Panc1 (cell line): Measurements from ENCODE around the gene HUS1B. TPM values are rescaled to one million over a fixed set of nuclear protein-coding genes. Genes with fewer than 3 reads are reported as not detected.

Experiments
- ATAC-seq: fragments of 200-7000 bp; cut with Tn5 transposase; 2 replicates; pipeline ENCODE4 v1.9.1; 2020; ENCODE audit warnings: mild to moderate bottlenecking, moderate library complexity
- BruUV-seq: library from RNA; stranded (reverse); fragments of 400-500 nt; replicated peaks from 2 replicates; lab custom pipeline; 2021; lab: Mats Ljungman, UMichigan
- CTCF ChIA-PET: fragments of 300-600 bp; sonication (Branson Sonifier 250); formaldehyde crosslinking; loops from one replicate; lab custom pipeline; 2022; ENCODE audit warnings: antibody characterized with exemption; lab: Charles Lee
- POLR2A ChIA-PET: fragments of 300-600 bp; sonication (Branson Sonifier 250); formaldehyde crosslinking; loops from one replicate; lab custom pipeline; 2022; ENCODE audit warnings: antibody characterized with exemption; lab: Charles Lee
- DNase-seq: peaks from one replicate; pipeline ENCODE4 v3.0.0-alpha.2; 2010; ENCODE audit warnings: low read depth, low spot score
- H3K27ac ChIP-seq: 2 replicates; pipeline ENCODE4 v1.5.1; 2011; ENCODE audit warnings: mild to moderate bottlenecking, low read length, inconsistent platforms
- H3K27me3 ChIP-seq: fragments of 200-500 bp; sonication (Bioruptor generic); 2 replicates; pipeline ENCODE4 v1.6.0; 2014; ENCODE audit warnings: low read length, inconsistent platforms; ENCODE audit not compliant: control insufficient read depth, insufficient read depth
- H3K36me3 ChIP-seq: fragments of 200-500 bp; sonication (Bioruptor generic); 2 replicates; pipeline ENCODE4 v1.5.1; 2014; ENCODE audit warnings: inconsistent platforms, mild to moderate bottlenecking, low read length, moderate library complexity; ENCODE audit not compliant: control insufficient read depth, insufficient read depth
- H3K4me1 ChIP-seq: 2 replicates; pipeline ENCODE4 v1.5.1; 2011; ENCODE audit warnings: inconsistent platforms, mild to moderate bottlenecking, low read length, moderate library complexity; ENCODE audit not compliant: control insufficient read depth, insufficient read depth
- H3K4me3 ChIP-seq, 2 experiments: 2 replicates each; pipeline ENCODE4 v1.5.1; 2011 to 2012; ENCODE audit warnings: low read depth in 2 of 2, low read length in 2 of 2, mild to moderate bottlenecking in 2 of 2, inconsistent platforms in 1 of 2, moderate library complexity in 1 of 2
- H3K9me3 ChIP-seq: fragments of 200-500 bp; sonication (Bioruptor generic); 2 replicates; pipeline ENCODE4 v1.5.1; 2014; ENCODE audit warnings: low read depth, mild to moderate bottlenecking, inconsistent platforms, low read length, moderate library complexity; ENCODE audit not compliant: control insufficient read depth, insufficient read depth
- CTCF ChIP-seq: fragments of 450-650 bp; IDR thresholded peaks from 2 replicates; pipeline ENCODE4 v1.5.1; 2017; ENCODE audit warnings: mild to moderate bottlenecking
- POLR2AphosphoS5 ChIP-seq: IDR thresholded peaks from 2 replicates; pipeline ENCODE4 v1.6.1; 2012; ENCODE audit warnings: mild to moderate bottlenecking, low read depth, low read length, moderate library complexity
- REST ChIP-seq, 2 experiments: IDR thresholded peaks; 2 replicates each; pipeline ENCODE4 v1.6.1; 2011 to 2012; ENCODE audit warnings: low read depth in 2 of 2, control low read depth in 1 of 2, low read length in 1 of 2, mild to moderate bottlenecking in 1 of 2, moderate library complexity in 1 of 2; ENCODE audit not compliant: insufficient read depth in 1 of 2
- SIN3A ChIP-seq: IDR thresholded peaks from 2 replicates; pipeline ENCODE4 v1.6.1; 2012; ENCODE audit warnings: low read depth, mild to moderate bottlenecking, low read length, moderate library complexity, borderline replicate concordance; ENCODE audit not compliant: insufficient read depth
- TCF7L2 ChIP-seq: IDR thresholded peaks from 2 replicates; pipeline ENCODE4 v1.6.1; 2011; ENCODE audit warnings: mild to moderate bottlenecking, low read depth, low read length, inconsistent platforms
- in situ Hi-C: cut with HindIII; loops from 2 replicates; pipeline ENCODE4 v1.10.0; 2016; ENCODE audit warnings: low sequenced_read_pairs, low pct_unique_long_range_greater_than_20kb
- intact Hi-C: fragments of 100-400 bp; cut with micrococcal nuclease; formaldehyde crosslinking; loops from one replicate; pipeline ENCODE4 v1.10.0; 2022; ENCODE audit not compliant: unreplicated experiment
- total RNA-seq: library from RNA; stranded (reverse); gene quantifications from one replicate; pipeline ENCODE4 v1.2.1, GENCODE V29; 2021; ENCODE audit not compliant: unreplicated experiment

Gene HUS1B
- total RNA-seq, 1 experiment from 2014 or later: 0.74 TPM

GRCh38 chr6:684831-685636, 28.1 kb upstream of the HUS1B start:
- Histone ChIP-seq H3K27me3 (no peaks in the 10 kb centered on the region), H3K4me1 (peaks cover 42% of the 10 kb centered on the region), H3K27ac (peak overlapping the region; percentile 74), H3K9me3 (no peaks in the 10 kb centered on the region), H3K4me3 (no peak overlapping the region), H3K36me3 (no peaks in the 10 kb centered on the region)
- POLR2A ChIA-PET: no interaction called here
- no TSS peak for BruUV-seq
- ATAC-seq (no peak), DNase-seq (no peak)
- CTCF ChIA-PET: no interaction called here
- in situ Hi-C loops: no loop called here
- no peak for TF ChIP-seq POLR2AphosphoS5
- no peak for TF ChIP-seq SIN3A
- TF ChIP-seq TCF7L2: no peak
- TF ChIP-seq REST (IDR thresholded peaks at IDR 0.05; ENCODE audit: insufficient read depth in 1 of 2, low read depth in 2 of 2, low read length in 1 of 2): no peak
- TF ChIP-seq CTCF: no peak
- intact Hi-C loops: loop anchor here (10.0 kb wide), 1 partner anchor 60 kb away; no protein-coding TSS in a partner anchor

- TF ChIP-seq POLR2AphosphoS5: no peak
- no peak for TF ChIP-seq CTCF
- TF ChIP-seq REST (IDR thresholded peaks at IDR 0.05; ENCODE audit: insufficient read depth in 1 of 2, low read depth in 2 of 2, low read length in 1 of 2): no peak
- no peak for TF ChIP-seq TCF7L2
- TF ChIP-seq SIN3A: no peak
- H3K4me1 ChIP-seq: peaks cover 42% of the 10 kb centered on the region
- CTCF ChIA-PET: interaction anchor here (0.8 kb wide), 1 partner anchor 91 kb away, joined by 5 read pairs; no protein-coding TSS in a partner anchor
- peak overlapping the region; percentile 26 to 46; a peak in 3 of 4 replicates for H3K4me3 ChIP-seq
- peak; percentile 85 for ATAC-seq
- BruUV-seq: no TSS peak
- intact Hi-C loops (loop anchor here (10.0 kb wide), 1 partner anchor 59 kb away; no protein-coding TSS in a partner anchor), in situ Hi-C loops (no loop called here)
- POLR2A ChIA-PET: interaction anchor here (0.9 kb wide), 1 partner anchor 25 kb away, joined by 5 read pairs; no protein-coding TSS in a partner anchor
- H3K9me3 ChIP-seq: no peaks in the 10 kb centered on the region
- H3K27ac ChIP-seq: peak overlapping the region; percentile 74
- H3K36me3 ChIP-seq: no peaks in the 10 kb centered on the region
- H3K27me3 ChIP-seq: no peaks in the 10 kb centered on the region
- DNase-seq: no peak
These were observed 27.0 kb upstream of the HUS1B start for GRCh38 chr6:683742-684440.
